GM21576 (cell line): ENCODE measurements around the gene SLC2A10.

Experiments used
- ATAC-seq: cut with Tn5 transposase; IDR thresholded peaks from one replicate; pipeline ENCODE4 v1.9.1; 2021; ENCODE audit warnings: mild to moderate bottlenecking, moderate library complexity; ENCODE audit not compliant: unreplicated experiment

SLC2A10 gene

DNA sequence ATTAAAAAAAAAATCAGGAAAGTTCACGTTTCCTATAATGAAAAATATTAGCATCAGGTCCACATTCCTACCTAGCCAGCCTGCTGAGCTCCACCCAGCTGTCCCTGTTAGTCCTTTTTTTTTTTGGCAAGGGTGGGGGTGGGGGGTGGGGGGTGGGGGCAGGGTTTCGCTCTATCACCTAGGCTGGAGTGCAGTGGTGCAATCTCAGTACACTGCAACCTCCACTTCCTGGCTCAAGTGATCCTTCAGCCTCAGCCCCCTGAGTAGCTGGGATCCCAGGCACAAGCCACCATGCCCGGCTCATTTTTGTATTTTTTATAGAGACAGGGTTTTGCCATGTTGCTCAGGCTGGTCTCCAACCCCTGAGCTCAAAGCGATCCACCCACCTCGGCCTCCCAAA lies 7.5 kb upstream of the SLC2A10 start:
- ATAC-seq: no peak

DNA sequence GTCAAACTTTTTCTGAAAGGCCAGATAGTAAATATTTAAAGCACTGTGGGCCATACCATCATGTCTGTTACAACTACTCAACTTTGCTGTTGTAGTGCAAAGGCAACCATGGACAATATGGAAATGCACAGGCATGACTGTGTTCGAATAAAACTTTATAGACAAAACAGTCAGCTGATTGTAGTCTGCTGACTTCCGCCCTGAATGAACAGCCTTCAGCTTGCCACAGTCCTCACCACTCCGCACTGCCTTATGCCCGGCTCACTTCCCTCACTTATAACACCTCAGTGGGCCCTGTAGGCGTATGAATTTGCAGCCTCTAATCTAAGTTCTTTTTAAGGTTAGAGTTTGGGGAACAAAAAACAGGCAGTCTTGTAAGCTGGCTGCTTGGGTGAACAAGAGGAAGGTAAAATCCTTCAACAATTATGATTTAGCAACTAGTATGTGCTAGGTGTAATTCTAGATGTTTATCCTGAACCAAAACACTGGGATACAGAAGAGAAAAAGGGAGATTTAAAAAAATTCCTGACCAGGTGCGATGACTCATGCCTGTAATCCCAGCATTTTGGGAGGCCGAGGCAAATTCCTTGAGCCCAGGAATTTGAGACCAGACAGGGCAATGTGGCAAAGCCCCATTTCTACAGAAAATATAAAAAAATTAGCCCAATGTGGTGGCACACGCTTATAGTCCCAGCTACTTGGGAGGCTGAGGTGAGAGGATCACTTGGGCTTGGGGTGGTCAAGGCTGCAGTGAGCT lies 6.8 kb upstream of the SLC2A10 start:
- no peak for ATAC-seq

DNA sequence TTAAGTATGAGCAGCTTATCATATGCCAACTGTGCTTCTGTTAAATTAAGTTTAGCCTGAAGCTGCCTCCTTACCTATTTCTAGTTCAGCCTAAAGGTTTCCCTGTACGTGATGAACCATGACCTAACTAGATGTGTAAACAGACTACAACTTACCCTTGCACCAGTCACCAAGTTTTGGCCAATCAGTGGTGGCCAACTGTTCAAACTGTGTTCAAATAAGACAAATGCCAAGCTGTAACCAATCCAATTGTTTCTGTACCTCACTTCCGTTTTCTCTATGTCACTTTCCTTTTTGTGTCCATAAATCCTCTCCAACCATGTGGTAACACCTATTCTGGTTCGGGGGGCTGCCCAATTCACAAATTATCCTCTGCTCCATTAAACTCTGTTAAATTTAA lies 6.0 kb upstream of the SLC2A10 start:
- no peak for ATAC-seq

DNA sequence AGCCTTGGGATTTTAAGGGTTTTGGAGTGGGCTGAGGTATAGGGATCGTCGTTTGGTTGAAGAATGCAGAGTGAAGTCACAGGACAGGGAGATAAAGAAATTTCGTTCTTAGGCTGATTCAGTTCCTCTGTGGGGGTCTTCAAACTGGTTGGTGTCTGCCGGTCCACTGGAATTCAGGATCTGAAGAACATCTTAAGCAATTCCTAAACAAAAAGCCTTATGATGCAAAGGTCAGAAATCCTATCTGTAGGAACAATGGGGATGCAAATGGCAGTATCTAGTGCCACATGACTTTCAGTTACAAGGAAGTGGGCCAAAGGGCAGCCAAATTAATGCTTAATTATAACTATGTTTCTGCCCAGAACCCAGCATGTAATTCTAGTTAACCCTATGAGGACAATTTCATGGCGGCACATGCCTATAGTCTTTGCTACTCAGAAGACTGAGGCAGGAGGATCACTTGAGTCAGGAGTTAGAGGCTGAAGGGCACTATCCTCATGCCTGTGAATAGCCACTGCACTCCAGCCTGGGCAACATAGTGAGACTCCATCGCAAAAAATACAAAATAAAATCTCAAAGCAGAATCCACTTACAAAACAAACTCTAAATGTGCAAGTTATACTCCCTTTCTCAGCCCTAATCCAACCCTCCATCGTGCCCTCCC lies 4.6 kb upstream of the SLC2A10 start:
- ATAC-seq: no peak

DNA sequence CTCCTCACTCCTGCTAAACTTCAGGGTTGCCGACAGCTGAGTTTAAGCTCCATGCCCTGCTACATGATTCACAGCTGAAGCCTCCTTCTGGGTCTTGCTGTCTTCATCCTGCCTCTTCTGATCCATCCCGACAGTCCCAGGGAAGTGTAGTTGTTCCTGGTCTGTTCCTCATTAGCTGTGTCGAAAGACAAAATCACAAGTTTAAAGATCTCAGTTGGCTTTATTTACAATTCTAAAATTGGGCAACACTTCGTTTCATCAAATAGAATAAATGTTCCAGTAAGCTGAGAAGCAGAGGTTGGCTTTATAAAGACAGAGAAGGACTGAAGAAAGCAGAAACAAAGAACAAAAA lies 4.1 kb upstream of the SLC2A10 start:
- no peak for ATAC-seq

DNA sequence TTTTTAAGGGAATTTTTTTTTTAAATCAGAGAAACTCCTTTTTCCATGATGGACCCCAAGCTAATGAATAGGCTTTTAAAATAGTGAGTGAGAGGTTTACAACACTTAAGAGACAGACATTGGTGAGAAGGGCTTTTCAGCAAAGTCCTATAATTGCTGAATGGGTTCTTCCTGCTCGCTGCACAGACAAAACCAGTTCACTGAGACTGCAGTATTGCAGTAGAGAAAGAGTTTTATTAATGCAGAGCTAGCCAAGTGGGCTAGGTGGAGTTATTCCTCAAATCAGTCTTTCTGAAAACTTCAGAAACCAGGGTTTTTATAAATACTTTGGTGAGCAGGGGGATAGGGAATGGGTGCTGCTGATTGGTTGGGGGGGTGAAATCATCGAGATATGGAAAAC lies 3.2 kb upstream of the SLC2A10 start:
- ATAC-seq: no peak

DNA sequence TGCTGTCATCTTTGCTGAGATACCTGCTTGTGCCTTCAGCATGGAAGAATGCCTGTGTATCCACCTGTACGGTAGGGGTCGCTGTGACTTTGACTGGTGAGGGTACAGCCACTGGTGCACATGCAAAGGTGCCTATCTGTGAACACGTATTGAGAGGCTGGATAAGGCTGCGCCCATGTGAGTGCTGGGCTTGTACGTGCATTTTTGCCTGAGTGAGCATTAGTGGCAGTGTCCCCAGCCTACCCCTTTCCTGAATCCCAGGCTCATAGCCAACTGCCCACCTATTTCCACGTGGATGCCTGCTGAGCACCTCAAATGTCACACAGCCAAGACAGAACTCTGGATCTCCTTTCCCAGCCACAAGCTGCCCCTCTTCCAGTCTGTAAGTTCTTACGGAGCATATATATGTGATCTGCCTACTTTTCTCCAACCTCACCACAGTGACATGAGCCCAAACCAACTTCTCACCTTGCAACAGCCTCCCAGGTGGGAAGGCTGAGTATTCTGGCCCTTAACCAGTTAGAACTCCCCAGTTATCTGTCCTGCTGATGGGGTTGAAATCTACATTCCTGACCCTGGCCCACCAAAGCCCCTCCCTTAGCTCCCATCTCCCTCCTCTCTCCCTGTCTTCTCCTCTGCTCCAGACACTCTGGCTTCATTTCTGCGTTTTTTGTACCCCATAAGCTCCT lies 1.1 kb upstream of the SLC2A10 start:
- no peak for ATAC-seq

DNA sequence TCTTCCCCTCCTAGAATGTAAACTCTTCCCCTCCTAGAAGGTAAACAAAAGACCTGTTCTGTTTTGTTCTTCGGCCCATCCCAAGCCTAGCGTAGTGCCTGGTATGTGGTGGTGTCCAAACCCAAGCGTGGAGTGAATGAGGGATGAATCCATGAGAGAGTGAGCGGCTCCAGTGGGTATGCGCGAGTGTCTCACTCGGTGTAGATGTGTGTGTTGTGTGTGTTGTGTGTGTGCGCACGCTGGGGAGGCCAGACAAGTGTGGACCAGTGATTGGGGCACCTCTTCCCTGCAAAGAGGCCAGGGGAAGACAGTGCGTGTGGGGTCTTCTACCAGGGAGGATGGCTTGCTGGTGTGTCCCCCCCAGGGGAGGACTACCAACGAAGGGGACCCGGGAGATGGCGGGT lies 392 bp upstream of the SLC2A10 start:
- ATAC-seq: no peak

DNA sequence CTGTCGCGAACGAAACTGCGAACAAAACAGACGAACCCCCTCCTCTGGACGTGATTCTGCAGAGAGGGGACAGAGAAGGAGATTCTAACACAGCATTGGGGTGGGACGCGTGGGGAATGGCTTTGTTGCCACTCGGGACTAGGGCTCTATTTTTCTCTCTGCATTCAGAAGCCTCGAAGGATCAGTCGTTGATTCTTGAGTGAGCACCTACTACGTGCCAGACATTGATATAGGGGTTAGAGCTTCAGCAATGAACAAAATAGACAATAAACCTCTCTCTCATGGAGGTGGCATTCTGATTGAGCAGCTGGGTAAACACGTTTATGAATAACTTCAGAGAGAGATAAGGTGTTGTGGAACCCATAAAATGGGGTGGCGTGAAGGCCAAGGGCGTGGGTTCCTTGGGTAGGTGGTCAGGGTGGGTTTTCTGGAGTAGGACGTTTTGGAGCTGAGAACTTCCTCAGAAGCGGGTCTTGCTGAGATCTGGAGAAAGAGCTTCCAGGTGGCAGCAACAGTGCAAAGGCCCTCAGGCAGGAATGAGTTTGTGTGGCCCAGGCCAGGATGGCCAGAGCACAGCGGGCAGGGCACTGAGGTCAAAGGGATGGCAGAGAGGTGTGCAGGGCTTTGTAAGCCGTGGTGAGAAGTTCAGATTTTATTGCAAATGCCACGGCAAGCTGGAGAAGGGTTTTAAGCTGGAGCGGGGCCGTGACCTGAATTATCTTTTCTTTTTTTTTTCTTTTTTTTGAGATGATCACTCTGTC lies 884 bp downstream of the SLC2A10 start:
- no peak for ATAC-seq

DNA sequence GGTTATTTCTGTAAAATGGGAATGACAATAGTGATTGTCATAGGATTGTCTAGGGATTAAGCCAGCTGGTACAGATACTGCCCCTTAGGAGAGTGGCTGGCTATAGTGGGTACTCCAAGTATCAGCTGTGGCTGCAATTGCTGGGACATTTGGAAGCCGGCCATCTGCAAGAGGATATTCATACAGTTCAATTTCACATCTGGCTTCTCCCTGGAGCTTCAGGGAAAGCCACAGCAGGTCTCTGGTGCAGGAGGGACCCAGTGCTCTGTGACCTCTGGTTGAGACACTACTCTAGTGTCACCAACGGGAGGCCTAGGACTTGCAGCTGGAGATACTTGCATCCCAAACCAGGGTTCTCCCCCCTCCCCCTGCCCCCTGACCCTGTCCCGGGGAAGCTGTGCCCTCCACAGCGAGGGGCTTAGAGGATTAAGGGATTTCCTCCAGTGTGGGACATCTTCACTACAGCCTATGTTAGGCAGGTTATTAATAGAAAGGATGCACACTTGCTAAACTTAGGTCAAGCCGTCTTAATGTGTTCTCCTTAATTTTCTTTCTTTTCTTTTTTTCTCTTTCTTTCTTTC lies 2.7 kb downstream of the SLC2A10 start:
- ATAC-seq: no peak

DNA sequence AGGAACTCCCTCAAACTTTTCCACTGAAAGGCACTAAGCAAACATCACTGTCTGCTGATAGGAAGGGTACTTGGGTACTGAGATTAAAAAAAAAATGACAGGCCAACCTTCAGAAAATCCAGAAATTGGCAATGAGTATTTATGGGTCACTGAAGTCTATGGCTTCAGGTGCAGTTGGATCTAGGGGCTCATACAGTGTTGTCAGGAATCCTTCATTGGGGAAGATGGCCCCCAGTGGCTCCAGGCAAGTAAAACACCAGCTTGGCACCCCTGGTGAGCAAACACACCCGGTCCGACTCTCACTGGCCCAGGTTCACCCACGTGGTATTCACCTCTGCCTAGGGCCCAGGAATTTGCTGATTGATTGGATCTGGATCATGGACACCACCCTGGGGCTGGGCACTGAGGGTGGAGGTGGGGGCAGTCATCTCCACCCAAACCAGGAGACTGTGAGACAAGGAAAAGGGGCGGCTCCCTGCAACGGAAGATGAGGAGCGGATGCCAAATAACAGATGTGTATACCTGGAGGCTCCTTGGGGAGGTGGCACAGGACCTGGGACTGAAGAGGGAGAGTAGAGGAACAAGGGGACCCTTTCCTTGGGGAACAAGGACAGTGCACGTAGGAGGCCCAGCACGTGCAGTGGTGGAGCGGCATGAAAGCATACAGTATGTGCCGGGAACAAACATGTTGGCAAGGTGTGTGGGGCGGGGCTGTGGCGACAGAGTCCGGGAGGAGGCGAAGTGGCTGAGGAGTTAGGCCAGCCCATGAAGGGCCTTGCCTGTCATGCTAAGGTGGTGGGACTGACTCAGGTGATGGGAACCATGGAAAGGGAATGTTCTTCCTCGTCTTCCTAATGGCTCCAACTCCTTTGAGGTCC lies 4.7 kb downstream of the SLC2A10 start:
- no peak for ATAC-seq

DNA sequence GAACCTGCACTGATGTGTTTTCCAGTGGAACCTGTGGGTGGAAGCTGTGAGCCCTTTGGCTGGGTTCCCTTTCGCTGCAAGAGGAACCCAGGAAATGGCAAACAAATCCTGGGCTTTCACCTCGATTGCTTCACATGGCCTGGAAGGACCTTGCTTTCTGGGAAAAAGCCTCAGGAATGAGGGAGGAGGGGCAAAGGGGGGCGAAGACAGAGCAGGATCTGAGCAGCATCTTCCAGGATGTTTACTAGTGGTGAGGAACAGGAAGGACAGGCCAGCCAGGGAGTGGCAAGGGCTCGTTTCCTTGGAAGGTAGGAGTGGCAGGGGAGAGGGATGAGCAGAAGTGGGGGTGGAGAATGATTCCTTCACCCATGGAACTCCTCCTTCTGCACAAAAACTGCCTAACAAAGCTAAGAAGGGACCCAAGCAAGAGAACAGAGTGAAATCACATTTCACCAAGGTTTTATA lies 5.9 kb downstream of the SLC2A10 start:
- ATAC-seq: no peak

DNA sequence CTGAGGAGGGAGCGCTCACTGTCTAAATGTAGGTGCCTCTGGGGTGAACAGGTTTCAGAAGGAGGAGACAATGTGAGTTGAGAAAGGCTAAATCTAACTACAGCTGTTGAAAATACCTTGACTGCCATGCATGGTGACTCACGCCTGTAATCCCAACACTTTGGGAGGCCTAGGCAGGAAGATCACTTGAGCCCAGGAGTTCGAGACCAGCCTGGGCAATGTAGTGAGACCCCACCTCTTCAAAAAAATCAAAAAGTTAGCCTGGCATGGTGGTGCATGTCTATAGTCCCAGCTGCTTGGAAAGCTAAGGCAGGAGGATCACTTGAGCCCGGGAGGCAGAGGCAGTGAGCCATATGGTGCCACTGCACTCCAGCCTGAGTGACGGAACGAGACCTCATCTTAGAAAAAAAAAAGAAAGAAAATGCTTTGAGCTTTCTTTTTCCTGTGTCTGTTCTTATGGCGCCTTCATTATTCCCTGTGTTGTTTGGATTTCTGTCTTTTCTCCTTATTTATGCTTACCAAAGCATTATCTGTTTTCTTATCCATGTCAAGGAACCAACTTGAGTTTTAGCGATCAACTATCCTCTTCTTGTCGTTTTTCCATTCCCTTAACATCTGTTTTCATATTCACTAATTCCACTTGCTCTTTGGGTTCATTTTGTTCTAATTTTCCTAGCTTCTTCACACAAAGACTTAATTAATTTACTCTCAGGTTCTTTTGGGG lies 8.5 kb downstream of the SLC2A10 start:
- no peak for ATAC-seq

DNA sequence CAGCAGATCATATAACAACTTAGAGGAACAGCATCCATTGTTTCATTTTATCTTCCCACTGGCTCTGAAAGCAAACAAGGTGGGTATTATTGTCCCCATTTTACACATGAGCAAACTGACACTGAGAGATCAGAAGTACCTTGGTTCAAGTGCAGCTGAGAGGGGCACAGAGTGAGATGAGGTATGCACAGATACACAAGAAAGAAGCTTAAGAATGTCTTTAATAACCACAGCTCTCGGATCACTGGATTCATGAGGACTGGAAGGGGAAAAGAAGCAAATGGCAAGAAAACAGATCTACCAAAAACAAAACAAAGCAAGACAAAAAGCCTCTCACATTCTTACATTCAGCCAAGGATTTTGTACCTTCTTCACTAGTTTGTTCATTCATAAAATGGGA lies 10.6 kb downstream of the SLC2A10 start:
- ATAC-seq: no peak

DNA sequence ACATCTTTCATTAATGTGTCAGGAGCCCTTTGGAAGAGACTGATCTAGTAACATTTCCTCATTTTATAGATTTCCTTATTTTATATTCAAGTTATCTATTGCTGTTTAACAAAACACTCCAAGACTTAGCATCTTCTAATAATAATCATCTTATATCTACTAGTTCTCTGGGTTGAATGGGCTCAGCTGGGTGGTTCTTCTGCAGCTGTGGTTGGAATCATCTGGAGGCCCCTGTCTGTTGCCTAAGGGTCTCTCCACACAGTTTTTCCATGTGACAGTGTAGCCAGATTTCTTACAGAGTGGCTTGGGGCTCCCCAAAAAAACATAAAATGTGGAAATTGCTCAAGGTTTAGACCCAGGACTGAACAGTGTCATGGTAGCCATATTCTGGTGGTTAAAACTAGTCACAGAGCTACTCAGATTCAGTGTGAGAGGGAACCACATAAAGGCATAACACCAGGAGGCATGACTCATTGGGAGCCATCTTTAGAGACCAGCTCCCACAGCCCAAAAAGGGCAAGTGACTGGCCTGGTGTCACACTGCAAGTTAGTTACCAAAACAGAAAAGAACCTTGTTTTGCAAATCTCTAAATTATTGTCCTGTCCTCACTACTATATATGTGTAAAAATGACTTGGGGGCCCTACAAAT lies 11.5 kb downstream of the SLC2A10 start:
- no peak for ATAC-seq

DNA sequence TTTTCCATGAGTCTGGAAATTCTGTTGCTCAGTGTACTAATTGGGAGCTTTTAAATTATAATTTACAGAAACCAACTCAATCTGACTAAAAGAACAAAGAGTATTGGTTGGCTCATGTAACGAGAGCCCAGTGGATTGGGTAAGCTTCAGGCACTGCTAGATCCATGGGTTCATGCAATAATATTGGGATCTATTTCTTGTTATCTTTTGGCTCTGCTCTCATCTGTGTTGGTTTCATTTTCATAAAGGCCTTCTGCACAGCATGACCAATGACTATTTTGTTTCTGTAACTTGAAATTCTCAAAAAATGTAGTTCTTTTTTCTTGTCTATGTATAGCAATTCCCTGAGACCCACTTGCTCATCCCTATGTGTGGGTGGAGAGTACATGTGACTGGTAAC lies 12.0 kb downstream of the SLC2A10 start:
- no peak for ATAC-seq

DNA sequence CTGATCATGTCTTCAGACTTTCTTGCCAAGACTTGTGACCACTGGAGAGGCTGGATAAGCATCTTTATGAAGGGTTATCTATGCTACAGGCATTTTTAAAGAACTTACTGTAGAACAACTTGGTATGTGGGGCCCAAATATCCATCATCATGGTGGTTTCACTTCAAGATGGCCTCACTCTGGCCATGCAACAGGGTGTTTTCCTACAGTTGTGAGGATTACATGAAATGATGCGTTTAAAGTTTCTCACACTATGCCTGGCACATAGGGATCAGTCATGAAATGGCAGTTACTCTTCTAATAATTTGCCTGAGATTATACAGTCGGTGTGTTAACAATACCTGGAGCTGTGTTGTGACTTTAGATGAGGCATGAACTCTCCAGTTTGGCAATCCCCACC lies 13.0 kb downstream of the SLC2A10 start:
- ATAC-seq: no peak

DNA sequence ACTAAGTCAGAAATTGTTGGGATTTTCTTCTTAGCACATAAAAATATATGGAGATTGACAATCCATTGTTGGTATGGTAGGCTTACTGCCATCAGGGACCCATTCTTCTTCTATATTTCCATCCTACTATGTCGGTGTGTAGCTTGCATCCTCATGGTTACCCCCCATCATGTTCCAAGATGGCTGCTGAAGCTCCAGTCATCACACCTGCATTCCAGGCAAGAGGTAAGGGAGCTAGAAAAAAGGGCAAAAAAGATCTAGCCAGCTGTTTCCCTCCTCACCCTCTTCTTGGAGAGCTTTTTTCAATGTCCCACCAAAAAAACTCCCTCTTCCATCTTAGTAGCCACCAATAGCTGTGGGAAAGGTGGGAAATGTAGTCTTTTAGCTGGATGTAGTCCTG lies 13.6 kb downstream of the SLC2A10 start:
- ATAC-seq: no peak
